Measurements from ENCODE around the gene APBB2.

Gene APBB2

GRCh38 chr4:41136456-41136855 is 77.9 kb downstream of the APBB2 start:
- H3K4me3 ChIP-seq (ENCODE audit: low read depth in 1 of 2, low read length in 1 of 2), result no peak overlapping the region
- no peak for TF ChIP-seq CTCF (IDR thresholded peaks at IDR 0.05)
- no peaks in the 10 kb centered on the region for H3K4me1 ChIP-seq (ENCODE audit: control insufficient read depth in 1 of 2, insufficient read depth in 1 of 2, low read depth in 1 of 2, low read length in 1 of 2)
- no peaks in the 10 kb centered on the region for H3K9me3 ChIP-seq
- H3K27me3 ChIP-seq, result no peaks in the 10 kb centered on the region
- no peak overlapping the region for H3K27ac ChIP-seq
- no peaks in the 10 kb centered on the region for H3K36me3 ChIP-seq

GRCh38 chr4:41135801-41136200 is 78.5 kb downstream of the APBB2 start:
- Histone ChIP-seq H3K4me1 (ENCODE audit: control insufficient read depth in 1 of 2, insufficient read depth in 1 of 2, low read depth in 1 of 2, low read length in 1 of 2) (no peaks in the 10 kb centered on the region), H3K4me3 (ENCODE audit: low read depth in 1 of 2, low read length in 1 of 2) (no peak overlapping the region), H3K27ac (no peak overlapping the region), H3K9me3 (no peaks in the 10 kb centered on the region), H3K27me3 (no peaks in the 10 kb centered on the region), H3K36me3 (no peaks in the 10 kb centered on the region)
- TF ChIP-seq CTCF (IDR thresholded peaks at IDR 0.05), result no peak

- no peaks in the 10 kb centered on the region for H3K36me3 ChIP-seq
- H3K4me3 ChIP-seq (ENCODE audit: low read depth in 1 of 2, low read length in 1 of 2), result no peak overlapping the region
- H3K27me3 ChIP-seq, result no peaks in the 10 kb centered on the region
- no peak overlapping the region for H3K27ac ChIP-seq
- no peaks in the 10 kb centered on the region for H3K9me3 ChIP-seq
- TF ChIP-seq CTCF (IDR thresholded peaks at IDR 0.05), result no peak
- no peaks in the 10 kb centered on the region for H3K4me1 ChIP-seq (ENCODE audit: control insufficient read depth in 1 of 2, insufficient read depth in 1 of 2, low read depth in 1 of 2, low read length in 1 of 2)
Measured at GRCh38 chr4:41134581-41134980, 79.8 kb downstream of the APBB2 start.

- Histone ChIP-seq H3K27ac (no peak overlapping the region), H3K4me1 (ENCODE audit: control insufficient read depth in 1 of 2, insufficient read depth in 1 of 2, low read depth in 1 of 2, low read length in 1 of 2) (no peaks in the 10 kb centered on the region), H3K27me3 (no peaks in the 10 kb centered on the region), H3K4me3 (ENCODE audit: low read depth in 1 of 2, low read length in 1 of 2) (no peak overlapping the region), H3K9me3 (no peaks in the 10 kb centered on the region), H3K36me3 (no peaks in the 10 kb centered on the region)
- no peak for TF ChIP-seq CTCF (IDR thresholded peaks at IDR 0.05)
Measured at GRCh38 chr4:41133454-41134018, 80.8 kb downstream of the APBB2 start.

- Histone ChIP-seq H3K9me3 (no peaks in the 10 kb centered on the region), H3K27ac (no peak overlapping the region), H3K36me3 (no peaks in the 10 kb centered on the region), H3K4me1 (ENCODE audit: control insufficient read depth in 1 of 2, insufficient read depth in 1 of 2, low read depth in 1 of 2, low read length in 1 of 2) (no peaks in the 10 kb centered on the region), H3K4me3 (ENCODE audit: low read depth in 1 of 2, low read length in 1 of 2) (no peak overlapping the region), H3K27me3 (no peaks in the 10 kb centered on the region)
- no peak for TF ChIP-seq CTCF (IDR thresholded peaks at IDR 0.05)
Measured at GRCh38 chr4:41132055-41132683, 82.2 kb downstream of the APBB2 start.

Data from neutrophil (primary cell).